Measurements from ENCODE around the gene PTPRZ1. TPM values are rescaled to one million over a fixed set of nuclear protein-coding genes. Genes with fewer than 3 reads are reported as not detected.
A peak's percentile ranks its signal among the peaks of the same experiment; 100 is the strongest.

The PTPRZ1 gene
- total RNA-seq, 1 experiment from 2014 or later, result 105 TPM

DNA sequence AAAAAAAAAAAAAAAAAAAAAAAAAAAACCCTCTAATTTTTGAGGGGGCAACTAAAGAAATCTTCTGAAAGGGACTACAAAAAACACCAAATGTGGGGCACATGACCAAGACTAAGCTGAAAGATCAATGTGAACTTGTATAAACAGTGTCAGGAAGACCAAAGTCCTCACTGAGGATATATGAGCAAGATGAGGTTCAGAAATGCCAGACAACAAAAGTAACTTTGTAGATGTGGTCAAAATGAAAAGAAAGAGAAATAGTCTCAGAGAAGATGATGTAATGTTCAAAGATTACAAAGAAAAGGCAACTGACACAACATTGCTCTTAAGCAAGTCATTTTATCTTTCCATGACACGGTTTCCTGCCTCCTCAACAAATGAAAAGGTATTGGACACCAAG is 48.7 kb upstream of the PTPRZ1 start:
- TF ChIP-seq, protein P1, sequence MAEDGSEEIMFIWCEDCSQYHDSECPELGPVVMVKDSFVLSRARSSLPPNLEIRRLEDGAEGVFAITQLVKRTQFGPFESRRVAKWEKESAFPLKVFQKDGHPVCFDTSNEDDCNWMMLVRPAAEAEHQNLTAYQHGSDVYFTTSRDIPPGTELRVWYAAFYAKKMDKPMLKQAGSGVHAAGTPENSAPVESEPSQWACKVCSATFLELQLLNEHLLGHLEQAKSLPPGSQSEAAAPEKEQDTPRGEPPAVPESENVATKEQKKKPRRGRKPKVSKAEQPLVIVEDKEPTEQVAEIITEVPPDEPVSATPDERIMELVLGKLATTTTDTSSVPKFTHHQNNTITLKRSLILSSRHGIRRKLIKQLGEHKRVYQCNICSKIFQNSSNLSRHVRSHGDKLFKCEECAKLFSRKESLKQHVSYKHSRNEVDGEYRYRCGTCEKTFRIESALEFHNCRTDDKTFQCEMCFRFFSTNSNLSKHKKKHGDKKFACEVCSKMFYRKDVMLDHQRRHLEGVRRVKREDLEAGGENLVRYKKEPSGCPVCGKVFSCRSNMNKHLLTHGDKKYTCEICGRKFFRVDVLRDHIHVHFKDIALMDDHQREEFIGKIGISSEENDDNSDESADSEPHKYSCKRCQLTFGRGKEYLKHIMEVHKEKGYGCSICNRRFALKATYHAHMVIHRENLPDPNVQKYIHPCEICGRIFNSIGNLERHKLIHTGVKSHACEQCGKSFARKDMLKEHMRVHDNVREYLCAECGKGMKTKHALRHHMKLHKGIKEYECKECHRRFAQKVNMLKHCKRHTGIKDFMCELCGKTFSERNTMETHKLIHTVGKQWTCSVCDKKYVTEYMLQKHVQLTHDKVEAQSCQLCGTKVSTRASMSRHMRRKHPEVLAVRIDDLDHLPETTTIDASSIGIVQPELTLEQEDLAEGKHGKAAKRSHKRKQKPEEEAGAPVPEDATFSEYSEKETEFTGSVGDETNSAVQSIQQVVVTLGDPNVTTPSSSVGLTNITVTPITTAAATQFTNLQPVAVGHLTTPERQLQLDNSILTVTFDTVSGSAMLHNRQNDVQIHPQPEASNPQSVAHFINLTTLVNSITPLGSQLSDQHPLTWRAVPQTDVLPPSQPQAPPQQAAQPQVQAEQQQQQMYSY (CRISPR knock-in tag; IDR thresholded peaks at IDR 0.05), result no peak
- TF ChIP-seq, protein P2, sequence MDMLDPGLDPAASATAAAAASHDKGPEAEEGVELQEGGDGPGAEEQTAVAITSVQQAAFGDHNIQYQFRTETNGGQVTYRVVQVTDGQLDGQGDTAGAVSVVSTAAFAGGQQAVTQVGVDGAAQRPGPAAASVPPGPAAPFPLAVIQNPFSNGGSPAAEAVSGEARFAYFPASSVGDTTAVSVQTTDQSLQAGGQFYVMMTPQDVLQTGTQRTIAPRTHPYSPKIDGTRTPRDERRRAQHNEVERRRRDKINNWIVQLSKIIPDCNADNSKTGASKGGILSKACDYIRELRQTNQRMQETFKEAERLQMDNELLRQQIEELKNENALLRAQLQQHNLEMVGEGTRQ (CRISPR knock-in tag; IDR thresholded peaks at IDR 0.05), result no peak
- TF ChIP-seq NR1H2 (CRISPR knock-in tag; IDR thresholded peaks at IDR 0.05) (no peak), ZNF232 (CRISPR knock-in tag; IDR thresholded peaks at IDR 0.05) (no peak), GABPB1 (CRISPR knock-in tag; IDR thresholded peaks at IDR 0.05) (peak; percentile 81), SOX15 (CRISPR knock-in tag; IDR thresholded peaks at IDR 0.05) (no peak)
- TF ChIP-seq, protein P3, sequence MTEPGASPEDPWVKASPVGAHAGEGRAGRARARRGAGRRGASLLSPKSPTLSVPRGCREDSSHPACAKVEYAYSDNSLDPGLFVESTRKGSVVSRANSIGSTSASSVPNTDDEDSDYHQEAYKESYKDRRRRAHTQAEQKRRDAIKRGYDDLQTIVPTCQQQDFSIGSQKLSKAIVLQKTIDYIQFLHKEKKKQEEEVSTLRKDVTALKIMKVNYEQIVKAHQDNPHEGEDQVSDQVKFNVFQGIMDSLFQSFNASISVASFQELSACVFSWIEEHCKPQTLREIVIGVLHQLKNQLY (CRISPR knock-in tag; IDR thresholded peaks at IDR 0.05), result no peak
- Mint-ChIP-seq H3K27me3 (ENCODE audit: low read depth) (no peaks in the 10 kb centered on the region; the same call in 1 of the 2 replicates), H3K4me3 (no peak overlapping the region), H3K4me1 (no peaks in the 10 kb centered on the region), H3K27ac (no peak overlapping the region), H3K36me3 (no peaks in the 10 kb centered on the region), H3K9me3 (no peaks in the 10 kb centered on the region)
- ChIA-PET CTCF (no interaction called here), POLR2A (no interaction called here)
- no peak for DNase-seq (ENCODE audit: low spot score)
- no peak for ATAC-seq

DNA sequence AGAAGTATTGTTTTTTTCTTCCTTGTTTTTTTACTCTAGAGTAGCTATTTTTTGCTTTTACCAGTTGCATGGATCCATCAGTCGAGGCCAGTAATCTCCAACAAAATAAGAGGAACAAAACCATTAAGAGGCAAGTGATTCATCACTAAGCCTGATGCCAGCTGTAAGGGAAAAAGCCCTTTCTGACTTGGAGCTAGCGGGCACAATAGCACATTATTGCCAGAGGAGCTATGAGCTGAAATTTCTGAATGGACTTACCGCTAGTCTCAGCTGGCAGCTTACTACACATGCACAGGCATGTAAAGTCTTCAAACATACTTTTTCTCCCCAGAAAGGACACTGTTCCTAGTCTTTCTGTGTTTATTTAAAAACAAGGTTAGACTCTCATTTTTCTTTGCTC is 41.6 kb upstream of the PTPRZ1 start:
- CTCF ChIA-PET, result no interaction called here
- Mint-ChIP-seq H3K4me3 (no peak overlapping the region), H3K36me3 (no peaks in the 10 kb centered on the region), H3K9me3 (no peaks in the 10 kb centered on the region), H3K4me1 (peaks cover 11% of the 10 kb centered on the region), H3K27ac (no peak overlapping the region), H3K27me3 (ENCODE audit: low read depth) (no peaks in the 10 kb centered on the region; the same call in 1 of the 2 replicates)
- TF ChIP-seq SMAD3 (CRISPR knock-in tag; IDR thresholded peaks at IDR 0.05; ENCODE audit: borderline replicate concordance), result no peak
- no peak for TF ChIP-seq FOXJ3 (CRISPR knock-in tag; IDR thresholded peaks at IDR 0.05; ENCODE audit: borderline replicate concordance)
- TF ChIP-seq, protein P4, sequence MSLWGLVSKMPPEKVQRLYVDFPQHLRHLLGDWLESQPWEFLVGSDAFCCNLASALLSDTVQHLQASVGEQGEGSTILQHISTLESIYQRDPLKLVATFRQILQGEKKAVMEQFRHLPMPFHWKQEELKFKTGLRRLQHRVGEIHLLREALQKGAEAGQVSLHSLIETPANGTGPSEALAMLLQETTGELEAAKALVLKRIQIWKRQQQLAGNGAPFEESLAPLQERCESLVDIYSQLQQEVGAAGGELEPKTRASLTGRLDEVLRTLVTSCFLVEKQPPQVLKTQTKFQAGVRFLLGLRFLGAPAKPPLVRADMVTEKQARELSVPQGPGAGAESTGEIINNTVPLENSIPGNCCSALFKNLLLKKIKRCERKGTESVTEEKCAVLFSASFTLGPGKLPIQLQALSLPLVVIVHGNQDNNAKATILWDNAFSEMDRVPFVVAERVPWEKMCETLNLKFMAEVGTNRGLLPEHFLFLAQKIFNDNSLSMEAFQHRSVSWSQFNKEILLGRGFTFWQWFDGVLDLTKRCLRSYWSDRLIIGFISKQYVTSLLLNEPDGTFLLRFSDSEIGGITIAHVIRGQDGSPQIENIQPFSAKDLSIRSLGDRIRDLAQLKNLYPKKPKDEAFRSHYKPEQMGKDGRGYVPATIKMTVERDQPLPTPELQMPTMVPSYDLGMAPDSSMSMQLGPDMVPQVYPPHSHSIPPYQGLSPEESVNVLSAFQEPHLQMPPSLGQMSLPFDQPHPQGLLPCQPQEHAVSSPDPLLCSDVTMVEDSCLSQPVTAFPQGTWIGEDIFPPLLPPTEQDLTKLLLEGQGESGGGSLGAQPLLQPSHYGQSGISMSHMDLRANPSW (CRISPR knock-in tag; conservative IDR thresholded peaks at IDR 0.05; ENCODE audit: low read depth), result no peak
- no peak for TF ChIP-seq ZNF317 (CRISPR knock-in tag; IDR thresholded peaks at IDR 0.05; ENCODE audit: borderline replicate concordance, low read depth)
- TF ChIP-seq, protein P5, sequence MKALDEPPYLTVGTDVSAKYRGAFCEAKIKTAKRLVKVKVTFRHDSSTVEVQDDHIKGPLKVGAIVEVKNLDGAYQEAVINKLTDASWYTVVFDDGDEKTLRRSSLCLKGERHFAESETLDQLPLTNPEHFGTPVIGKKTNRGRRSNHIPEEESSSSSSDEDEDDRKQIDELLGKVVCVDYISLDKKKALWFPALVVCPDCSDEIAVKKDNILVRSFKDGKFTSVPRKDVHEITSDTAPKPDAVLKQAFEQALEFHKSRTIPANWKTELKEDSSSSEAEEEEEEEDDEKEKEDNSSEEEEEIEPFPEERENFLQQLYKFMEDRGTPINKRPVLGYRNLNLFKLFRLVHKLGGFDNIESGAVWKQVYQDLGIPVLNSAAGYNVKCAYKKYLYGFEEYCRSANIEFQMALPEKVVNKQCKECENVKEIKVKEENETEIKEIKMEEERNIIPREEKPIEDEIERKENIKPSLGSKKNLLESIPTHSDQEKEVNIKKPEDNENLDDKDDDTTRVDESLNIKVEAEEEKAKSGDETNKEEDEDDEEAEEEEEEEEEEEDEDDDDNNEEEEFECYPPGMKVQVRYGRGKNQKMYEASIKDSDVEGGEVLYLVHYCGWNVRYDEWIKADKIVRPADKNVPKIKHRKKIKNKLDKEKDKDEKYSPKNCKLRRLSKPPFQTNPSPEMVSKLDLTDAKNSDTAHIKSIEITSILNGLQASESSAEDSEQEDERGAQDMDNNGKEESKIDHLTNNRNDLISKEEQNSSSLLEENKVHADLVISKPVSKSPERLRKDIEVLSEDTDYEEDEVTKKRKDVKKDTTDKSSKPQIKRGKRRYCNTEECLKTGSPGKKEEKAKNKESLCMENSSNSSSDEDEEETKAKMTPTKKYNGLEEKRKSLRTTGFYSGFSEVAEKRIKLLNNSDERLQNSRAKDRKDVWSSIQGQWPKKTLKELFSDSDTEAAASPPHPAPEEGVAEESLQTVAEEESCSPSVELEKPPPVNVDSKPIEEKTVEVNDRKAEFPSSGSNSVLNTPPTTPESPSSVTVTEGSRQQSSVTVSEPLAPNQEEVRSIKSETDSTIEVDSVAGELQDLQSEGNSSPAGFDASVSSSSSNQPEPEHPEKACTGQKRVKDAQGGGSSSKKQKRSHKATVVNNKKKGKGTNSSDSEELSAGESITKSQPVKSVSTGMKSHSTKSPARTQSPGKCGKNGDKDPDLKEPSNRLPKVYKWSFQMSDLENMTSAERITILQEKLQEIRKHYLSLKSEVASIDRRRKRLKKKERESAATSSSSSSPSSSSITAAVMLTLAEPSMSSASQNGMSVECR (CRISPR knock-in tag; IDR thresholded peaks at IDR 0.05; ENCODE audit: borderline replicate concordance), result no peak
- no peak for TF ChIP-seq TCF7 (CRISPR knock-in tag; IDR thresholded peaks at IDR 0.05; ENCODE audit: low read depth)
- no peak for TF ChIP-seq ZNF263 (CRISPR knock-in tag; IDR thresholded peaks at IDR 0.05; ENCODE audit: low read depth)
- TF ChIP-seq, protein P6, sequence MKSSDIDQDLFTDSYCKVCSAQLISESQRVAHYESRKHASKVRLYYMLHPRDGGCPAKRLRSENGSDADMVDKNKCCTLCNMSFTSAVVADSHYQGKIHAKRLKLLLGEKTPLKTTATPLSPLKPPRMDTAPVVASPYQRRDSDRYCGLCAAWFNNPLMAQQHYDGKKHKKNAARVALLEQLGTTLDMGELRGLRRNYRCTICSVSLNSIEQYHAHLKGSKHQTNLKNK (CRISPR knock-in tag; IDR thresholded peaks at IDR 0.05), result no peak
- no peak for TF ChIP-seq NFE2L1 (CRISPR knock-in tag; IDR thresholded peaks at IDR 0.05)
- no peak for DNase-seq (ENCODE audit: low spot score)
- POLR2A ChIA-PET, result no interaction called here
- ATAC-seq, result no peak

Measured in WTC11 (cell line).